Measurements from ENCODE around the gene OXER1.

The OXER1 gene

GRCh38 chr2:42800981-42801380, 37.0 kb upstream of the OXER1 start:
- in situ Hi-C loops (cut with MboI; ENCODE audit: low pct_unique_long_range_greater_than_20kb, low sequenced_read_pairs, unreplicated experiment) = no loop called here
- DNase-seq (ENCODE audit: low spot score) = no peak
- no peak for TF ChIP-seq CTCF (IDR thresholded peaks at IDR 0.05; ENCODE audit: extremely low read depth, insufficient read depth, missing control alignments)

GRCh38 chr2:42800461-42800962, 36.6 kb upstream of the OXER1 start:
- TF ChIP-seq CTCF (IDR thresholded peaks at IDR 0.05; ENCODE audit: extremely low read depth, insufficient read depth, missing control alignments) = no peak
- DNase-seq (ENCODE audit: low spot score) = no peak
- in situ Hi-C loops (cut with MboI; ENCODE audit: low pct_unique_long_range_greater_than_20kb, low sequenced_read_pairs, unreplicated experiment) = no loop called here

- in situ Hi-C loops (cut with MboI; ENCODE audit: low pct_unique_long_range_greater_than_20kb, low sequenced_read_pairs, unreplicated experiment) = no loop called here
- no peak for DNase-seq (ENCODE audit: low spot score)
- no peak for TF ChIP-seq CTCF (IDR thresholded peaks at IDR 0.05; ENCODE audit: extremely low read depth, insufficient read depth, missing control alignments)
Observed at GRCh38 chr2:42799881-42800280, 35.9 kb upstream of the OXER1 start.

GRCh38 chr2:42797281-42797680, 33.3 kb upstream of the OXER1 start:
- TF ChIP-seq CTCF (IDR thresholded peaks at IDR 0.05; ENCODE audit: extremely low read depth, insufficient read depth, missing control alignments) = no peak
- in situ Hi-C loops (cut with MboI; ENCODE audit: low pct_unique_long_range_greater_than_20kb, low sequenced_read_pairs, unreplicated experiment) = no loop called here
- DNase-seq (ENCODE audit: low spot score) = no peak

- peak; percentile 71 for DNase-seq (ENCODE audit: low spot score)
- in situ Hi-C loops (cut with MboI; ENCODE audit: low pct_unique_long_range_greater_than_20kb, low sequenced_read_pairs, unreplicated experiment) = no loop called here
- no peak for TF ChIP-seq CTCF (IDR thresholded peaks at IDR 0.05; ENCODE audit: extremely low read depth, insufficient read depth, missing control alignments)
Observed at GRCh38 chr2:42796427-42797248, 32.7 kb upstream of the OXER1 start.

- in situ Hi-C loops (cut with MboI; ENCODE audit: low pct_unique_long_range_greater_than_20kb, low sequenced_read_pairs, unreplicated experiment) = no loop called here
- peak; percentile 62 for DNase-seq (ENCODE audit: low spot score)
- no peak for TF ChIP-seq CTCF (IDR thresholded peaks at IDR 0.05; ENCODE audit: extremely low read depth, insufficient read depth, missing control alignments)
Observed at GRCh38 chr2:42795841-42796301, 31.9 kb upstream of the OXER1 start.
